H9 (cell line): ENCODE results near the gene PPP2R2B. TPM values are rescaled to one million over a fixed set of nuclear protein-coding genes. Genes with fewer than 3 reads are reported as not detected.

Source experiments
- DNase-seq: peaks from one replicate; pipeline ENCODE4 v3.0.0-alpha.2; 2017
- H2AFZ ChIP-seq: one replicate; pipeline ENCODE4 v1.6.1; 2013; ENCODE audit warnings: mild to moderate bottlenecking, low read length, control low read depth, moderate library complexity
- H2AK5ac ChIP-seq: 2 replicates; pipeline ENCODE4 v1.6.1; 2013; ENCODE audit warnings: low read length, control low read depth, mixed read lengths; ENCODE audit not compliant: insufficient read length
- H2BK120ac ChIP-seq: one replicate; pipeline ENCODE4 v1.6.1; 2013; ENCODE audit warnings: low read depth, mild to moderate bottlenecking, low read length, control low read depth, inconsistent platforms; ENCODE audit not compliant: poor library complexity, severe bottlenecking
- H2BK12ac ChIP-seq: 2 replicates; pipeline ENCODE4 v1.6.1; 2013; ENCODE audit warnings: low read length, control low read depth, mixed read lengths, low read depth; ENCODE audit not compliant: insufficient read length
- H2BK15ac ChIP-seq: 2 replicates; pipeline ENCODE4 v1.6.1; 2013; ENCODE audit warnings: low read depth, low read length, control low read depth
- H2BK20ac ChIP-seq: one replicate; pipeline ENCODE4 v1.6.1; 2013; ENCODE audit warnings: low read depth, mild to moderate bottlenecking, low read length, control low read depth, inconsistent platforms; ENCODE audit not compliant: poor library complexity, severe bottlenecking
- H2BK5ac ChIP-seq: 2 replicates; pipeline ENCODE4 v1.6.1; 2013; ENCODE audit warnings: low read length, control low read depth, mixed read lengths; ENCODE audit not compliant: insufficient read length
- H3K14ac ChIP-seq: 2 replicates; pipeline ENCODE4 v1.6.1; 2013; ENCODE audit warnings: low read length, control low read depth; ENCODE audit not compliant: insufficient read depth
- H3K18ac ChIP-seq: 2 replicates; pipeline ENCODE4 v1.6.1; 2013; ENCODE audit warnings: low read depth, mild to moderate bottlenecking, mixed read lengths, low read length, control low read depth; ENCODE audit not compliant: insufficient read length
- H3K23ac ChIP-seq: 2 replicates; pipeline ENCODE4 v1.6.1; 2013; ENCODE audit warnings: low read length, control low read depth, mixed read lengths, low read depth; ENCODE audit not compliant: insufficient read length
- H3K23me2 ChIP-seq: 2 replicates; pipeline ENCODE4 v1.6.1; 2013; ENCODE audit warnings: low read depth, mild to moderate bottlenecking, mixed read lengths, low read length, control low read depth; ENCODE audit not compliant: insufficient read length, poor library complexity, severe bottlenecking
- H3K27ac ChIP-seq: 2 replicates; pipeline ENCODE4 v1.5.1; 2013; ENCODE audit warnings: low read length, control low read depth, mixed read lengths, low read depth; ENCODE audit not compliant: insufficient read length
- H3K27me3 ChIP-seq: 2 replicates; pipeline ENCODE4 v1.6.1; 2013; ENCODE audit warnings: low read length, control low read depth, inconsistent platforms; ENCODE audit not compliant: insufficient read depth
- H3K4ac ChIP-seq: 2 replicates; pipeline ENCODE4 v1.6.1; 2013; ENCODE audit warnings: low read depth, mild to moderate bottlenecking, control low read depth, inconsistent platforms, low read length, moderate library complexity
- H3K4me1 ChIP-seq: 2 replicates; pipeline ENCODE4 v1.6.1; 2013; ENCODE audit warnings: low read length, control low read depth, inconsistent platforms; ENCODE audit not compliant: insufficient read depth
- H3K4me2 ChIP-seq: 2 replicates; pipeline ENCODE4 v1.6.1; 2013; ENCODE audit warnings: low read length, control low read depth, mixed read lengths; ENCODE audit not compliant: insufficient read length, insufficient read depth
- H3K56ac ChIP-seq: 2 replicates; pipeline ENCODE4 v1.6.1; 2013; ENCODE audit warnings: low read depth, mild to moderate bottlenecking, mixed read lengths, low read length, control low read depth; ENCODE audit not compliant: insufficient read length
- H3K79me1 ChIP-seq: 2 replicates; pipeline ENCODE4 v1.6.1; 2013; ENCODE audit warnings: low read depth, mild to moderate bottlenecking, moderate library complexity, low read length, control low read depth, inconsistent platforms; ENCODE audit not compliant: insufficient read depth, poor library complexity, severe bottlenecking
- H3K79me2 ChIP-seq: 2 replicates; pipeline ENCODE4 v1.6.1; 2013; ENCODE audit warnings: low read length, control low read depth, inconsistent platforms; ENCODE audit not compliant: insufficient read depth
- H3K9ac ChIP-seq: 2 replicates; pipeline ENCODE4 v1.6.1; 2013; ENCODE audit warnings: low read length, control low read depth, mixed read lengths; ENCODE audit not compliant: insufficient read length; ENCODE audit errors: extremely low read depth
- H3K9me3 ChIP-seq: one replicate; pipeline ENCODE4 v1.6.1; 2013; ENCODE audit warnings: low read depth, low read length, inconsistent platforms; ENCODE audit not compliant: control insufficient read depth
- H3T11ph ChIP-seq: one replicate; pipeline ENCODE4 v1.6.1; 2013; ENCODE audit warnings: mild to moderate bottlenecking, low read length, control low read depth, inconsistent platforms
- H4K20me1 ChIP-seq: one replicate; pipeline ENCODE4 v1.6.1; 2013; ENCODE audit not compliant: control insufficient read depth, insufficient read length, insufficient read depth
- H4K5ac ChIP-seq: 2 replicates; pipeline ENCODE4 v1.6.1; 2013; ENCODE audit warnings: low read depth, mild to moderate bottlenecking, mixed read lengths, low read length, control low read depth; ENCODE audit not compliant: insufficient read length
- H4K8ac ChIP-seq: replicated peaks from 2 replicates; pipeline ENCODE4 v1.6.1; 2013; ENCODE audit warnings: low read length, control low read depth, mixed read lengths, low read depth; ENCODE audit not compliant: insufficient read length
- H4K91ac ChIP-seq: 2 replicates; pipeline ENCODE4 v1.6.1; 2013; ENCODE audit warnings: low read depth, mild to moderate bottlenecking, moderate library complexity, mixed read lengths, low read length, control low read depth; ENCODE audit not compliant: insufficient read length
- H3K27ac Mint-ChIP-seq, 3 experiments: 2 replicates in 2 of 3; 3 replicates in 1 of 3; pipeline ENCODE4 v1.8.0; 2020 to 2021; ENCODE audit warnings: mixed read lengths in 3 of 3, mild to moderate bottlenecking in 1 of 3, moderate library complexity in 1 of 3
- H3K27me3 Mint-ChIP-seq: 2 replicates; pipeline ENCODE4 v1.8.0; 2021; ENCODE audit warnings: low read depth, mild to moderate bottlenecking, moderate library complexity, mixed read lengths
- H3K36me3 Mint-ChIP-seq, 3 experiments: 2 replicates in 2 of 3; 3 replicates in 1 of 3; pipeline ENCODE4 v1.8.0; 2020 to 2021; ENCODE audit warnings: low read depth in 3 of 3, mixed read lengths in 3 of 3; ENCODE audit not compliant: insufficient read depth in 1 of 3
- H3K4me1 Mint-ChIP-seq, 2 experiments: 2 replicates each; pipeline ENCODE4 v1.8.0; 2020; ENCODE audit warnings: mixed read lengths in 2 of 2
- H3K4me3 Mint-ChIP-seq, 2 experiments: 2 replicates in 1 of 2; 3 replicates in 1 of 2; pipeline ENCODE4 v1.8.0; 2020 to 2021; ENCODE audit warnings: mild to moderate bottlenecking in 2 of 2, mixed read lengths in 2 of 2, moderate library complexity in 1 of 2
- H3K9me3 Mint-ChIP-seq, 2 experiments: 2 replicates in 1 of 2; 3 replicates in 1 of 2; pipeline ENCODE4 v1.8.0; 2020; ENCODE audit warnings: mild to moderate bottlenecking in 2 of 2, mixed read lengths in 2 of 2, moderate library complexity in 1 of 2
- WGBS: extraction: QIAGEN DNeasy Blood & Tissue Kit; methylation state at CpG from one replicate; pipeline ENCODE4 v1.1.7; 2013; ENCODE audit warnings: missing lambda C conversion rate, low lambda C conversion rate, mixed read lengths; ENCODE audit not compliant: insufficient read length; ENCODE audit errors: extremely low coverage; 5-methylcytosine and 5-hydroxymethylcytosine counted together
- total RNA-seq: library from RNA; stranded (reverse); gene quantifications from 2 replicates; pipeline ENCODE4 v1.2.1, GENCODE V29; 2021
- TF ChIP-seq, protein P1 (sequence below): fragments of 200-600 bp; sonication (generic); conservative IDR thresholded peaks from 3 replicates; pipeline ENCODE4 v1.8.0; 2021; ENCODE audit warnings: antibody characterized with exemption, mild to moderate bottlenecking

PPP2R2B gene
- total RNA-seq, 1 experiment from 2014 or later: 14.3 TPM

DNA sequence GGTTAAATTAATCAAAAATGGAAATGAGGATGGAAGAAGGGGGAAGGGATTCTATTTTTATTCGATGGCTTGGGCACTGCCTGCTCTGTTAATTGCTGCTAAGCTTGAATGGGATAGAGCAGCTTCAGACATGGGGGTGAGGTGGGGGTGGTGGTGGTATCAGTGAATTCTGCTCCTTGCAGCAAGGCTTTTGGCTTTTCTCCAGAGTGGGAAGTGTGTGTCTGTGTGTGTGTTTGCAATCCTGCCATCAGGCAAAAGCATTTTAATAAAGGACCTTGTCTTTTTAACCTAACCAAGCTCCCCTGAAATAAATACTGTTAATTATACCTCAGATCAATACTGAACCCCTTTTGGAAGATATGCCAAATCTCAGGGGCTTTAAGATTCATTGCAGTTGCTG, 251.6 kb downstream of the PPP2R2B start:
- no peak overlapping the region for H2BK20ac ChIP-seq
- H3K23me2 ChIP-seq: no peaks in the 10 kb centered on the region
- no peak overlapping the region for H3K4me3 Mint-ChIP-seq
- H3K4me2 ChIP-seq: no peak overlapping the region
- no peak overlapping the region for H2BK120ac ChIP-seq
- no peak overlapping the region for H3K27ac ChIP-seq
- no peak for DNase-seq
- no peak overlapping the region for H2BK5ac ChIP-seq
- no peaks in the 10 kb centered on the region for H4K20me1 ChIP-seq
- H3K27me3 Mint-ChIP-seq: no peaks in the 10 kb centered on the region
- no peaks in the 10 kb centered on the region for H3K79me2 ChIP-seq
- H3K4ac ChIP-seq: no peak overlapping the region
- H3K79me1 ChIP-seq: no peaks in the 10 kb centered on the region
- H2BK12ac ChIP-seq: no peak overlapping the region
- peaks cover 10 to 22% of the 10 kb centered on the region in 2 experiments for H3K4me1 Mint-ChIP-seq
- H3K9ac ChIP-seq: no peak overlapping the region
- no peaks in the 10 kb centered on the region for H3K27me3 ChIP-seq
- H2AFZ ChIP-seq: no peak overlapping the region
- no peak overlapping the region for H3T11ph ChIP-seq
- H2BK15ac ChIP-seq: no peak overlapping the region
- peaks cover 7 to 27% (median 15%) of the 10 kb centered on the region in 3 experiments for H3K36me3 Mint-ChIP-seq
- H3K23ac ChIP-seq: no peak overlapping the region
- no peaks in the 10 kb centered on the region for H3K9me3 ChIP-seq
- H4K8ac ChIP-seq: no peak overlapping the region
- TF ChIP-seq, protein P1, sequence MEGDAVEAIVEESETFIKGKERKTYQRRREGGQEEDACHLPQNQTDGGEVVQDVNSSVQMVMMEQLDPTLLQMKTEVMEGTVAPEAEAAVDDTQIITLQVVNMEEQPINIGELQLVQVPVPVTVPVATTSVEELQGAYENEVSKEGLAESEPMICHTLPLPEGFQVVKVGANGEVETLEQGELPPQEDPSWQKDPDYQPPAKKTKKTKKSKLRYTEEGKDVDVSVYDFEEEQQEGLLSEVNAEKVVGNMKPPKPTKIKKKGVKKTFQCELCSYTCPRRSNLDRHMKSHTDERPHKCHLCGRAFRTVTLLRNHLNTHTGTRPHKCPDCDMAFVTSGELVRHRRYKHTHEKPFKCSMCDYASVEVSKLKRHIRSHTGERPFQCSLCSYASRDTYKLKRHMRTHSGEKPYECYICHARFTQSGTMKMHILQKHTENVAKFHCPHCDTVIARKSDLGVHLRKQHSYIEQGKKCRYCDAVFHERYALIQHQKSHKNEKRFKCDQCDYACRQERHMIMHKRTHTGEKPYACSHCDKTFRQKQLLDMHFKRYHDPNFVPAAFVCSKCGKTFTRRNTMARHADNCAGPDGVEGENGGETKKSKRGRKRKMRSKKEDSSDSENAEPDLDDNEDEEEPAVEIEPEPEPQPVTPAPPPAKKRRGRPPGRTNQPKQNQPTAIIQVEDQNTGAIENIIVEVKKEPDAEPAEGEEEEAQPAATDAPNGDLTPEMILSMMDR: no peak
- no peak overlapping the region for H3K27ac Mint-ChIP-seq
- WGBS: no CpG with 5 or more reads among the region's 1 CpG
- H3K56ac ChIP-seq: no peak overlapping the region
- H3K18ac ChIP-seq: no peak overlapping the region
- no peak overlapping the region for H4K91ac ChIP-seq
- H2AK5ac ChIP-seq: no peak overlapping the region
- no peaks in the 10 kb centered on the region; the same call in 1 of the 2 replicates for H3K4me1 ChIP-seq
- H4K5ac ChIP-seq: no peak overlapping the region
- H3K14ac ChIP-seq: no peak overlapping the region
- peaks cover 12 to 13% of the 10 kb centered on the region in 2 experiments for H3K9me3 Mint-ChIP-seq
